GM19397 (cell line): Measurements from ENCODE around the gene RHBDL1.

Source experiments
- ATAC-seq: cut with Tn5 transposase; IDR thresholded peaks from one replicate; pipeline ENCODE4 v1.9.1; 2021; ENCODE audit warnings: mild to moderate bottlenecking, moderate library complexity; ENCODE audit not compliant: unreplicated experiment

The RHBDL1 gene

DNA sequence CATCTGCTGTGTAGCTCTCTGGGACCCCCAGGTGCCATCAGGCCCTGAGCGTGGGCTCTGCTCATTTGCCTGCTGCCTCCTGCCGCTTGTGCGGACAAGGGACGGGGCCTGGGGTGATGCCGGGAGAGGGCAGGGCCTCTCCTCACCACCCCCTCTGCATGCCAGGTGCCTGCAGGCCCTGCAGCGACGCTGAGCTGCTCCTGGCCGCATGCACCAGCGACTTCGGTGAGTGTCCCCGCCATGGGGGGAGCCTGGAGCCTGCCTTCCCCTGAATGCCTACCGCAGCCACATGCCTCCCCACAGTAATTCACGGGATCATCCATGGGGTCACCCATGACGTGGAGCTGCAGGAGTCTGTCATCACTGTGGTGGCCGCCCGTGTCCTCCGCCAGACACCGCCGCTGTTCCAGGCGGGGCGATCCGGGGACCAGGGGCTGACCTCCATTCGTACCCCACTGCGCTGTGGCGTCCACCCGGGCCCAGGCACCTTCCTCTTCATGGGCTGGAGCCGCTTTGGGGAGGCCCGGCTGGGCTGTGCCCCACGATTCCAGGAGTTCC lies 41.4 kb downstream of the RHBDL1 start:
- ATAC-seq = no peak

- ATAC-seq = no peak
These were observed 42.2 kb downstream of the RHBDL1 start for GRCh38 chr16:717450-718245.

GRCh38 chr16:718389-718788 lies 42.9 kb downstream of the RHBDL1 start:
- no peak for ATAC-seq

DNA sequence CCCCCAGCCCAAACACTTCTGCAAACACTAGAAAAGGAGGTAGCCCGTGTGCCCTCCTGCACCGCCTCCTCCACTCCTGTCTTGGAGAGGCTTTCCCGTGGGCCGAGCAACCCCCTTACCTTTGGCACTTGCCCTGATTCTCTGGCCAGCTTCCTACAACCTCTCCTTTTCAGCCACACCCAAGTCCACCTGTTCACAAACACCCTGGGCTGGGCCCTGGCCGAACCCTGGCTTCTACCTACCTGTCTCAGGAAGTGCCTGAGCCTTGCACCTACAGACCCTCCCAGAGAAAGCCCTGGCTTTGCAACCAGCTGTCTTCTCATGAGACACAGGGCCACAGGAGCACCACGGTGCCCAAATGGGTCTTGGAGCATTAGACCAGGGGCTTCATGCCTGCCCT lies 43.5 kb downstream of the RHBDL1 start:
- no peak for ATAC-seq

- no peak for ATAC-seq
These were observed 44.5 kb downstream of the RHBDL1 start for GRCh38 chr16:719815-720446.

DNA sequence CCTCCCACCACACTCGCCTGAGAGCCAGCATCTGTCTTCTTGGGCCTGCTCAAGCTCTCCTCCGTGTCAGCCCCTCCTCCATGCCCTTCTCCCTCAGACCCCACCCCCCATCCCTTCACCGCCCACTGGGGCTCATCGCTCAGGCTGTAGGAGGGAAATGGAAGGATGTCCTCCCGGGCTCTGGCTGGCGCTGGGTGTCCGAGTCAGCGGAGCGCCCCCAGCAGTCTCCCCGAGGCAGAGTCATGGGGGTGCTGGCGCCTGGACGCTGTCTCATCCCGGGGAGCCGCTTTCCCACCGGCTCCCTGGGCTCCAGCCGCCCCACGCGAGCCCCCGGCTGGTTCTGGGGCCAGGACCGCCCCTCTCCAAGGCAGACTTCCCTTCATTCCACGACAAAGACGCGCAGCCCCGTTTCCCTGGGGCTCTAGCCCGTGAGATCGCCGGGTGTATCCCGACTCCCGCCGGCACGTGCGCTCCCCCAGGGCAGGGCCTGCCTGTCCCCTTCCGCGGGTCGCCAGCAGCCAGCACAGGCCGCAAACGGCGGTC lies 45.0 kb downstream of the RHBDL1 start:
- peak; percentile 8 for ATAC-seq

GRCh38 chr16:720990-721764 lies 45.7 kb downstream of the RHBDL1 start, which contains the start of gene ANTKMT:
ANTKMT (plus strand) TSS chr16:721146; CDS start chr16:721275, 129 bp downstream.
- ATAC-seq = peak; percentile 69

- ATAC-seq = no peak
These were observed 46.5 kb downstream of the RHBDL1 start for GRCh38 chr16:721765-722540.

DNA sequence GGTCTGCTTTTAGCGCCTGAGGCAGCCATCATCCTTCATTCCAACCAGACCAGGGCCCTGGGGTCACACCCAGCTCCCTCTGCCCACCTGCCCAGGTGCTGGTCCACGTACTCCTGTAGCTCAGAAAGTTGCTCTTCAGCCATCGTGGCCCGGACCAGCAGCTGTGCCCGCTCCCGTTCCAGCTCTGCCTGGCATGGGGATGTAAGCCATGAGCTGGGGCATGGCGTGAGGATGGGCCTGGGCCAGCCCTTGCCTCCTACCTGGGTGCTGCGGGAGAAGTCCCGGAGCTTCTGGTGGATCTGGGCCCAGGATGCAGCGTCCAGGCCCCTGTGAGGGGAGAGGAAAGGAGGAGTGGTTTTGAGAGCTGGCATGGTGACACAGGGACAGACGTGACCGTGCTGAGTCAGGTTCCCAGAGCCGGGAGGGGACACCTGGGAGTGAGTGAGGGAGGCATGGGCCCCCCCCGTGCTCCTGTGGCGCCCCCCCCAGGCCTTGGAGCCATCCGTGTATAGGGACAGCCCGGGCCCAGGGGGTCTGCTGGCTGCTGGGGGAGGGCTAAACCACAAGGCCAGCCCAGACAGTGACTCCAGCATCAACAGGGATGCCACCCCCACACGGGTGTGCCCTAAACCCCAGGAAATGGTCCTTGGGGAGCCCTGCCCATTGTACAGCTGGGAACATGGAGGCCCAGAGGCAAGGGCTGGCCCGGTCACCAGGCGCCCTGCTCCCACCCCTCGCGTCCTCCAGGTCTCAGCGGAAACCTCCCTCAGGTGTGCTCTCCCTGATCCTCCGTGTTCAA lies 47.6 kb downstream of the RHBDL1 start:
- no peak for ATAC-seq

DNA sequence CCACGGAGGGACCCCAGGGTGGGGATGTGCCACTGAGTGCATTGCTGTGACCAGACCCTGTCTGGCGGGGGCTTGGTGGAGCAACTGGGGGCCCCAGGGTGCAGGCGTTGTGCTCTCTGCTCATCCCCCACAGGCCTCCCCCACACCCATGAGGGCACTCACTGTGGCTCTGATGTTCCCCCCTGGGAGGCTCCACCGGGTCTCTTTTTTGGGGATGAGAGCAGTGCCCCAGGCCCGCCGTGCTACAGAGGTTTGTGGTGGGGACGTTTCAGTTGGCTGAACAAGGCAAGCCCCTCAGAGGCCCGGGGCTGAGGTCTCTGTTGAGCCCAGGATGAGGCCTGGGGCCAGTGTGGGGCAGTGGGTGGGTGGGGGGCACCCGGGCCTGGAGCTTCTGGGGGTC lies 48.2 kb downstream of the RHBDL1 start:
- ATAC-seq = no peak

- no peak for ATAC-seq
These were observed 48.9 kb downstream of the RHBDL1 start for GRCh38 chr16:724188-725040.

GRCh38 chr16:725041-725376 lies 49.5 kb downstream of the RHBDL1 start:
- ATAC-seq = no peak

GRCh38 chr16:725463-726187 lies 50.2 kb downstream of the RHBDL1 start:
- no peak for ATAC-seq

- ATAC-seq = no peak
These were observed 50.6 kb downstream of the RHBDL1 start for GRCh38 chr16:726188-726437.

GRCh38 chr16:726438-727290 lies 51.2 kb downstream of the RHBDL1 start, which contains the start of the genes CCDC78 and HAGHL:
CCDC78 (minus strand) TSS chr16:726443; CDS start chr16:726367, 76 bp downstream.
HAGHL (plus strand) TSS chr16:727106; CDS start chr16:727510, 404 bp downstream.
- ATAC-seq = peak; percentile 30

GRCh38 chr16:727291-727977 lies 52.0 kb downstream of the RHBDL1 start:
- ATAC-seq = no peak
